ENCODE measurements around the gene GPC4. TPM values are rescaled to one million over a fixed set of nuclear protein-coding genes. Genes with fewer than 3 reads are reported as not detected.

GPC4 gene
- total RNA-seq, 1 experiment from 2014 or later = 17.8 TPM

DNA sequence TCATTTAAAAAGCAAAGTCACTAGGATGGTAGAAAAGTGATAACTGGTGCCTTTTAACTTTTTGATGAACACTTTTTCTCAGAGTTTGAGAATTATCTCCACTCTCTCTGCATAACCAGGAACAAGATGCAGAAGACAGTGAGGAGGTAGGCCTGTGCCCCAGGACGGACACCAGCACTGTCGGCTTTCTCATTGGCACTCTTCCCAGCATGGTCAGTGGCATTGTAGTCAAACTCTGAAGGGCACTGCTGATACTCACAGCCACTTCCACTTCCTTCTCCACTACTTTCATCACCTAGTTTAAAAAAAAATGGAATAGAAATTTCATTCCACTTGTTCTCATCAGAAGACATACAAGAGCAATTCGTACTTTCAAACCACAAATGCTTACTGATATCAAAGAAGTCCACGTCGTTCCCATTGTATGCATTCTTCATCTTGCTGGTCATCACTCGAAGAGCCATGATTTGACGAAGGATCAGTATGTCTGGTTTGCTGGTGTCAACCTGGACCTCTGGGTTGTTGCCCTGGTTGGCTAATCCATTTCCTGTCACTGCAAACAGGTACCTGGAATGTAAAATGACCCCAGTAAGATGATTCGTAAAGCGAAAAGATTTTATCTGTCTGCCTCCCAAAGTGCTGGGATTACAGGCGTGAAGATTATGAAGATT lies 112.4 kb downstream of the GPC4 start:
- no peaks in the 10 kb centered on the region for H3K27me3 ChIP-seq (replicated peaks; ENCODE audit: insufficient read depth, low read depth, low read length, poor library complexity)
- CTCF ChIA-PET = no interaction called here
- POLR2A ChIA-PET (ENCODE audit: low non-redundant PET) = no interaction called here
- no peaks in the 10 kb centered on the region for H3K36me3 ChIP-seq (ENCODE audit: insufficient read depth, low read length, poor library complexity, severe bottlenecking)
- DNase-seq (ENCODE audit: low spot score) = no peak
- H3K4me1 ChIP-seq (ENCODE audit: insufficient read depth, low read length, poor library complexity, severe bottlenecking) = no peaks in the 10 kb centered on the region
- no peaks in the 10 kb centered on the region for H3K9me3 ChIP-seq (ENCODE audit: low read depth, low read length, poor library complexity, severe bottlenecking)
- H3K4me3 ChIP-seq (ENCODE audit: low read depth, low read length, poor library complexity, severe bottlenecking) = no peak overlapping the region
- H3K27ac ChIP-seq (ENCODE audit: low read depth, low read length, poor library complexity, severe bottlenecking) = no peak overlapping the region
- intact Hi-C loops (cut with micrococcal nuclease; ENCODE audit: unreplicated experiment) = no loop called here
- BruUV-seq (replicated peaks) = no TSS peak
- no peak for TF ChIP-seq EZH2 (IDR thresholded peaks at IDR 0.05; ENCODE audit: borderline replicate concordance, low read depth, low read length, poor library complexity, severe bottlenecking)
- TF ChIP-seq, protein P1, sequence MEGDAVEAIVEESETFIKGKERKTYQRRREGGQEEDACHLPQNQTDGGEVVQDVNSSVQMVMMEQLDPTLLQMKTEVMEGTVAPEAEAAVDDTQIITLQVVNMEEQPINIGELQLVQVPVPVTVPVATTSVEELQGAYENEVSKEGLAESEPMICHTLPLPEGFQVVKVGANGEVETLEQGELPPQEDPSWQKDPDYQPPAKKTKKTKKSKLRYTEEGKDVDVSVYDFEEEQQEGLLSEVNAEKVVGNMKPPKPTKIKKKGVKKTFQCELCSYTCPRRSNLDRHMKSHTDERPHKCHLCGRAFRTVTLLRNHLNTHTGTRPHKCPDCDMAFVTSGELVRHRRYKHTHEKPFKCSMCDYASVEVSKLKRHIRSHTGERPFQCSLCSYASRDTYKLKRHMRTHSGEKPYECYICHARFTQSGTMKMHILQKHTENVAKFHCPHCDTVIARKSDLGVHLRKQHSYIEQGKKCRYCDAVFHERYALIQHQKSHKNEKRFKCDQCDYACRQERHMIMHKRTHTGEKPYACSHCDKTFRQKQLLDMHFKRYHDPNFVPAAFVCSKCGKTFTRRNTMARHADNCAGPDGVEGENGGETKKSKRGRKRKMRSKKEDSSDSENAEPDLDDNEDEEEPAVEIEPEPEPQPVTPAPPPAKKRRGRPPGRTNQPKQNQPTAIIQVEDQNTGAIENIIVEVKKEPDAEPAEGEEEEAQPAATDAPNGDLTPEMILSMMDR (conservative IDR thresholded peaks at IDR 0.05; ENCODE audit: low read depth, low read length) = no peak

DNA sequence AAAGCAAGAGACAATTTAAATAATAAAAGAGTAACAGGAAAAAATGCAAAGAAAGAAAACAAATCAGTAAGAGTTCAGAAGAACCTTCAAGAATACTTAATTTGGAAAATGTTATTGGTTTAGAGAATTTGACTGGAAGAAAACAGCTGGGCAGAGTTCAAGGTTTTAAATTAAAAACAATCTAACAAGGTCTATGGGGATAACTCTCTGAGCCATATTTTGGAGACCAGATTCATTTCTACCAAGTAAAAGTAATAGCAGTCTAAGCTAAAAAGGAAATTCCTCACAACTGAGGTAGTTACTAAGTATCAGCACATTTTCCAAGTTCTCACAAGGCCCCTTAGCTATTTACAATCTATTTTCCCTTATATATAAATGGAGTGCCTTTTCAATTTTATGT lies 114.7 kb downstream of the GPC4 start:
- intact Hi-C loops (cut with micrococcal nuclease; ENCODE audit: unreplicated experiment) = no loop called here
- H3K36me3 ChIP-seq (ENCODE audit: insufficient read depth, low read length, poor library complexity, severe bottlenecking) = no peaks in the 10 kb centered on the region
- CTCF ChIA-PET = no interaction called here

GRCh38 chrX:133297284-133297683 lies 118.0 kb downstream of the GPC4 start:
- Histone ChIP-seq H3K4me3 (ENCODE audit: low read depth, low read length, poor library complexity, severe bottlenecking) (no peak overlapping the region), H3K36me3 (ENCODE audit: insufficient read depth, low read length, poor library complexity, severe bottlenecking) (no peaks in the 10 kb centered on the region), H3K27ac (ENCODE audit: low read depth, low read length, poor library complexity, severe bottlenecking) (no peak overlapping the region), H3K4me1 (ENCODE audit: insufficient read depth, low read length, poor library complexity, severe bottlenecking) (no peaks in the 10 kb centered on the region), H3K9me3 (ENCODE audit: low read depth, low read length, poor library complexity, severe bottlenecking) (no peaks in the 10 kb centered on the region), H3K27me3 (replicated peaks; ENCODE audit: insufficient read depth, low read depth, low read length, poor library complexity) (no peaks in the 10 kb centered on the region)
- ChIA-PET POLR2A (ENCODE audit: low non-redundant PET) (no interaction called here), CTCF (no interaction called here)
- BruUV-seq (replicated peaks) = no TSS peak
- TF ChIP-seq, protein P1 (conservative IDR thresholded peaks at IDR 0.05; ENCODE audit: low read depth, low read length) = no peak
- peak; percentile 9 for DNase-seq (ENCODE audit: low spot score)
- intact Hi-C loops (cut with micrococcal nuclease; ENCODE audit: unreplicated experiment) = no loop called here

More for the DNA sequence above, 114.7 kb downstream of the GPC4 start:
- H3K4me3 ChIP-seq (ENCODE audit: low read depth, low read length, poor library complexity, severe bottlenecking) = no peak overlapping the region
- H3K27ac ChIP-seq (ENCODE audit: low read depth, low read length, poor library complexity, severe bottlenecking) = no peak overlapping the region
- no peaks in the 10 kb centered on the region for H3K27me3 ChIP-seq (replicated peaks; ENCODE audit: insufficient read depth, low read depth, low read length, poor library complexity)
- no TSS peak for BruUV-seq (replicated peaks)
- TF ChIP-seq EZH2 (IDR thresholded peaks at IDR 0.05; ENCODE audit: borderline replicate concordance, low read depth, low read length, poor library complexity, severe bottlenecking) = no peak
- TF ChIP-seq, protein P1 (conservative IDR thresholded peaks at IDR 0.05; ENCODE audit: low read depth, low read length) = no peak
- DNase-seq (ENCODE audit: low spot score) = no peak
- no peaks in the 10 kb centered on the region for H3K9me3 ChIP-seq (ENCODE audit: low read depth, low read length, poor library complexity, severe bottlenecking)
- H3K4me1 ChIP-seq (ENCODE audit: insufficient read depth, low read length, poor library complexity, severe bottlenecking) = no peaks in the 10 kb centered on the region
- POLR2A ChIA-PET (ENCODE audit: low non-redundant PET) = no interaction called here

All from A673 (cell line).